ENCODE results near the gene SPRR2D. TPM values are rescaled to one million over a fixed set of nuclear protein-coding genes. Genes with fewer than 3 reads are reported as not detected.
"Not testable (repeated sequence)": the region's sequence is repeated elsewhere in the genome, so short reads cannot be mapped to it uniquely, and the experiment has no call there.

Gene SPRR2D
- total RNA-seq, 1 donor from 2014 or later = not detected

DNA sequence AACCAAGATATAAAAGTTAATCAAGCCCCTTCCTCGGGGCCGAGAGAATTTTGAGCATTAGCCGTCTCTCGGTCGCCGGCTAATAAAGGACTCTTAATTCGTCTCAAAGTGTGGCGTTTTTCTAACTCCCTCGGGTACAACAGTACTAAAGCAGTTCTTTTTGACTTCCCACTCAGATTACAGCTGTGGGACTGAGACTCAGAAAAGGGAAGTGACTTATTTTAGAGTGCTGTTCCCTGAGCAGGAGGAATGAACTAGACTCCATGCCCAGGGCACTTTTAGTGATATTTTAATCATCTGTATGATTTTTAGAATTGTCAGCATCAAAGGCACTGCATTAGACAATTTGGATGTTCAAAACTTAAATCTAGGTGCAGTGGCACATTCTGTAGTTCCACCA, 18.6 kb downstream of the SPRR2D start:
- DNase-seq (ENCODE audit: low spot score); intact Hi-C loops (cut with DNase I): not testable (repeated sequence)

DNA sequence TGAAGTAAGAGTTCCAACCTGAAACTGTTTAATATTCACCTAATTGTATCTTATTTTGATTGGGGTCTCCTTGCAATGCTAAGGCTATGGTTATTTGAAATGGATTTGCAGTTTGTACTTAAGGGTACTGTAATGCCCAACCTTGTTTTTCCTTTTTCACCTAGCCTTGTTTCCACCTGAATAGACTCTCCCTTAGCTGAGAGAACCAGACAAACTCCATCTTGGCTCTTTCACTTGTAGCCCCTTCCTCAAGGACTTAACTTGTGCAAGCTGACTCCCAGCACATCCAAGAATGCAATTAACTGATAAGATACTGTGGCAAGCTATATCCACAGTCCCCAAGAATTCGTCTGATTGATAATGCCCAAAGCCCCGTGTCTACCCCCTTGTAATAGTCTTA, 19.1 kb downstream of the SPRR2D start:
- not testable (repeated sequence) for DNase-seq (ENCODE audit: low spot score)

DNA sequence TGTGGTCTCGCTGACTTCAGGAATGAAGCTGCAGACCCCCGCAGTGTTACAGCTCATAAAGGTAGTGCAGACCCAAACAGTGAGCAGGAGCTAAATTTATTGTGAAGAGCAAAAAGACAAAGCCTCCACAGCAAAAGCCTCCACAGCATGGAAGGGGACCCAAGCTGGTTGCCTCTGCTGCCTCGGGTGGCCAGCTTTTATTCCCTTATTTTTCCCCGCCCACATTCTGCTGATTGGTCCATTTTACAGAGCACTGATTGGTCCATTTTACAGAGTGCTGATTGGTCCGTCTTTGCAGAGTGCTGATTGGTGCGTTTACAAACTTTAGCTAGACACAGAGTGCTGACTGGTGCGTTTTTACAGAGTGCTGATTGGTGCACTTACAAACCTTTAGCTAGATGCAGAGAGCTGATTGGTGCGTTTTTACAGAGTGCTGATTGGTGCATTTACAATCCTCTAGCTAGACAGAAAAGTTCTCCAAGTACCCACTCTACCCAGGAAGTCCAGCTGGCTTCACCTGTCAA, 29.6 kb downstream of the SPRR2D start:
- DNase-seq (ENCODE audit: low spot score); intact Hi-C loops (cut with DNase I): not testable (repeated sequence)

More for the DNA sequence above, 19.1 kb downstream of the SPRR2D start:
- intact Hi-C loops (cut with DNase I) = not testable (repeated sequence)

DNA sequence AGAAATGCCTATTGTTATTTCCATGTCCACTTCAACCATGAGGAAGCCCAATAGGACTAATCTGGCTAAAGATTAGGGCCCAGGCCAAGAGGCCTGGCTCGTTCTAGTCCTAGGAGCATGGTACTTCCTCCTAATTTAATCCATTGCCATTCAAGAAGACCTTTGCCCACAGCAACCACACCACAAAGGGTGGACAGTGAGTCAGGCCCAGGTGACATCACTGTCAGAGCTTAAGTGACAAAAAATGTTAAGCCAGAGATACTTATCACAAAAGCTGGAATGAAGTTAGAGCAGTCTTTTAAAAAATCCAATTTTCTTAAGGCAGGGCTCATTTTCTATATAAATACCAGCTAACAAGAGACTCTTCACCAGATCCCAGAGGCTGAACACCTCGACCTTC, 39.5 kb downstream of the SPRR2D start, which contains the start of gene SPRR3:
Gene SPRR3 (plus strand): TSS at position 368 of the 400 bp plus-strand sequence. CDS start 1,272 bp downstream, outside the sequence.
- intact Hi-C loops (cut with DNase I) = no loop called here
- no peak for DNase-seq (ENCODE audit: low spot score)

DNA sequence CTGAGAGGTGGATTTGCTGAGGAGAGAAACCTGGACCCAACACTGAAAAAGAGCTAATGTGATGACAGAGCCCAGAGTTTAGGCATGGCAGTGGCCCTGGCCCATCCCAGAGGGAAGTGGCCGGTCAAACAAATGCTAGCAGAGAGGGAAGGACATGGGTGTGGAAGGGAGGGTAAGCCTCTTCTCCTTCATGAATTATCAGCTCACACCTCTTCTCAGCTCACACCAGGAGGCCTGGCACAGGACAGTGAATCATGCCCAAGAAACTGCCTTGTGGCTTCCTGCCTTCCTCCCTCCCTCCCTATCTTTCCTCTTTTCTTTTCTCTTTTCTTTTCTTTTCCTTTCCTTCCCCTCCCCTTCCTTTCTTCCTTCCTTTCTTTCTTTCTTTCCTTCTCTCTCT, 40.6 kb downstream of the SPRR2D start:
- DNase-seq (ENCODE audit: low spot score) = no peak
- intact Hi-C loops (cut with DNase I) = no loop called here

DNA sequence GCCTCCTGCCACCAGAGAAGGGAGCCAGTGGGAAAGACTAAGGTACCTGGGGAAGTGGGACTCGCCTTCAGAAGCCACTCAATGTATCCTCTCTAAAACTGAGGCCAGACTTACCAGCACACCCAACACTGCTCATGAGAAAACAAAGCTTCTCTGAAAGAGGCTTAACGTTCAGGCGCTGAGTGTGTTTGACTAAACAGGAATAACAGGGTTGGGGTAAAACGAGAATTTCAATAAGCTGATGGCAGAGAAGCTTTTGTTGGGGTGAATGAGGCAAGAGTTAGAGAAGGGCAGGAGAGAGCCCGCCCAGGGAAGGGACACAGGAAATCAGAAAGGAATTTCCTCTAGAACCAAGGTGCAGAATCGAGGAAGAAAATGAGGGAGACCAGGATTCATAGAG, 41.1 kb downstream of the SPRR2D start:
- no peak for DNase-seq (ENCODE audit: low spot score)
- intact Hi-C loops (cut with DNase I) = no loop called here

DNA sequence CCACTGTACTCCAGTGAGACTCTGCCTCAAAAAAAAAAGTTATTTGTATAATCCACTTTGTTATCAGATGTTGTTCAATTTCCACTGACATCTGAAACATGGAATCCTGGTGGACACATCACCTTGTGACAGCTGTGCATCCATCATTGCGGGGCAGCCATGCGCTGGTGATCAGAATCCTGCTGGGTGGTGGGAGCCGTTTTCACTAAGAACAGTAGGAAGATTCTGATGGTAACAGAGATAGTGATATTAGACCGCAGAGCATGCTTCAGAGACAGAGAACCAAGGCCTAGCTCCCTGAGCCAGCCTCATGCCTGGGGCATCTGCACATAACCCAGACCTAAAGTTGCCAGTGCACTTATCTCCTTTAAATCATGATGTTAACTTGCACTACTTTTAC, 42.4 kb downstream of the SPRR2D start:
- intact Hi-C loops (cut with DNase I) = no loop called here
- no peak for DNase-seq (ENCODE audit: low spot score)

DNA sequence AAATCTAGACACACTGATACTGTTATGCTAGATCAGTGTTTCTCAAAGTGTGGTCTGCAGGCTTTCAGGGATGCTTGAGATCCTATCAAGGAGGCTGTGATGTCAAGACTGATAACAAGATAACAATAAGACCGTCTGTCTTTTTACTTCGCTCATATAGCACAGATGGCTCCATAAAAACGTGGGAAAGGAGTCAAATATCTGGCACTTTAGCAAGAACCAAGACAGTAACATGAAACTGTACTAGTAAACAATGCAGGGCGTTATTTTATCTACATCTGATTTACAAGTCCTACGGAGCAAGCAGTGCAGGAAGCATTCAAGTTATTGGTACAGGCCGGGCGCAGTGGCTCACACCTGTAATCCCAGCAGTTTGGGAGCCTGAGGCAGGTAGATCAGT, 43.0 kb downstream of the SPRR2D start:
- DNase-seq (ENCODE audit: low spot score) = no peak
- intact Hi-C loops (cut with DNase I) = no loop called here

DNA sequence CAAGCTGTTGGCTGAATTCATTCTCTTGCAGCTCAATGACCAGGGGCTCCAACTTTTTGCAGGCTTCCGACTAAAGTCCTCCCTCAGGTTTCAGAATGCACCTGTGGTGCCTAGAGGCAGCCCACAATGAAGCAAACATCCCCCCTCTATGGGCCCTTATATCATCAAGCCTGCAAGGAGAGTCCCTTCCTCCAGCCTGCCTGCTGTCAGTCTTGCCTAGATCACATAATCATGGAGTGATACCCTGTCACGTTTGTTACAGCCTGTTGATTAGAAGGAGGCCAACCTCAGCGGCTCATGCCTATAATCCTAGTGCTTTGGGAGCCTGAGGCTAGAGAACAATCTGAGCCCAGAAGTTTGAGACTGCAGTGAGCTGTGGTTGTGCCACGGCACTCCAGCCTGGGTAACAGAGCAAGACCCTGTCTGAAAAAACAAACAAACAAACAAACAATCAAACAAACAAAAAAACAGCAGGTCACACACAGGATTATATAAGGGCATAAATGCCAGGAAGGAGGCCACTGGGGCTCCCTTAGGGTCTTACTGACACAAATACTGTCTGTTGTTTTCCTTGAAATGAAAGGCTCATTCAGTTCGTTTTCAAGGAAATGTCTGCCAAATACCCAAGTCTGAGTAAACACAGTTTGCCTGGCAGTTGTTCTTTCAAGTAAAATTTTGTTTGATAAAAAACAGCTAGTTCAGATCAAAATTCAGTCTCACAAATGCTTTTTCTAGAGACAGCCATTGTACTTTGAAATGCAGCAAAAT, 44.1 kb downstream of the SPRR2D start:
- intact Hi-C loops (cut with DNase I) = no loop called here
- no peak for DNase-seq (ENCODE audit: low spot score)

DNA sequence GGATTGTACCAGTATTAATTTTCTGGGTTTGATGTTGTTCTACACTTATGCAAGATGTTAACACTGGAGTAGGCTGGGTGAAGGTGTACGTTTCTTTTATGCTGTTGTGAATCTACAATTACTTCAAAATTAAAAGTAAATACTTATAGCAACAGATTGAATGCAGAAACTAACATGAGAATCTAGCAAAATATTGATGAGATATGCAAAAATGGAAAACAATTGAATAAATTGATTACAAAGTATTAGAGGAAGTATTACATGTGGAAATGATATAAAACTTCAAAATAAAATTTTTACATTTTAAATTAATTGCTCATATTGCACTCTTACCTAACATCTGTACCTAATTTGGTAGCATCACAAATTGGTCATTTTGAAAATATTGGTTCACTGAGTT, 45.1 kb downstream of the SPRR2D start:
- intact Hi-C loops (cut with DNase I) = no loop called here
- DNase-seq (ENCODE audit: low spot score) = no peak

DNA sequence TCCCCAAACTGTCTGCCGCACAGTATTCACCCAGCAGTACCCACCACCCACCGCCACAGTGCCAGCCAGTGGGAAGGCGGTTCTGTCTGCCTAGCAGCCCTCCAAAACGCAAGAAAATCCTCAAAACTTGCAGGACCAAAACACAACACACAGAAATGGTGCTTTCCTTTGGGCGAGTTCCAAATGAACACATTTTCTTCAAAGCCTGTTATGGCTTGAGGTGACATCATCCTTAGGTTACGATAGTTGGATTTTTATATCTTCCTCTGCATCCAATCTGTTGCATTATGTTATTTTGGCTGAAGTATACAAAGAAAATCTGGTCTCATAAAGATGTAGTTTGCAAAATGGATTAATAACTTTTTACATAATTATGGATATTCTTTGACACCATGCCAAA, 47.7 kb downstream of the SPRR2D start:
- DNase-seq (ENCODE audit: low spot score) = no peak
- intact Hi-C loops (cut with DNase I) = no loop called here

Other genes starting within 250 kb of the SPRR2D start
- not detected for gene LCE1D, start 244.4 kb downstream of the SPRR2D start, total RNA-seq
- gene LCE1C, start 234.5 kb downstream of the SPRR2D start, total RNA-seq = not detected
- not detected for gene LCE1B, start 229.1 kb downstream of the SPRR2D start, total RNA-seq
- not detected for gene LCE1A, start 213.6 kb downstream of the SPRR2D start, total RNA-seq
- gene LCE6A, start 198.3 kb downstream of the SPRR2D start, total RNA-seq = not detected
- gene LCE7A, start 181.1 kb downstream of the SPRR2D start, total RNA-seq = not detected
- not detected for gene SMCP, start 162.8 kb downstream of the SPRR2D start, total RNA-seq
- not detected for gene IVL, start 132.6 kb downstream of the SPRR2D start, total RNA-seq
- not detected for gene SPRR5, start 93.9 kb downstream of the SPRR2D start, total RNA-seq
- gene SPRR4, start 70.5 kb downstream of the SPRR2D start, total RNA-seq = not detected
- gene SPRR1A, start 57.0 kb downstream of the SPRR2D start, total RNA-seq = not detected
- gene SPRR3, start 39.4 kb downstream of the SPRR2D start, total RNA-seq = not detected
- gene SPRR1B, start 9.9 kb downstream of the SPRR2D start, total RNA-seq = not detected
- gene SPRR2A, start 16.4 kb upstream of the SPRR2D start, total RNA-seq = not detected
- gene SPRR2B, start 30.5 kb upstream of the SPRR2D start, total RNA-seq = not detected
- not detected for gene SPRR2E, start 53.4 kb upstream of the SPRR2D start, total RNA-seq
- not detected for gene SPRR2F, start 72.4 kb upstream of the SPRR2D start, total RNA-seq
- not detected for gene SPRR2G, start 109.8 kb upstream of the SPRR2D start, total RNA-seq
- not detected for gene LELP1, start 162.3 kb upstream of the SPRR2D start, total RNA-seq
- gene PRR9, start 176.5 kb upstream of the SPRR2D start, total RNA-seq = not detected
- not detected for gene LORICRIN, start 218.6 kb upstream of the SPRR2D start, total RNA-seq

Measured in cardiac septum (tissue), 1 donor.